ENCODE data around the gene ZNF366. TPM values are rescaled to one million over a fixed set of nuclear protein-coding genes. Genes with fewer than 3 reads are reported as not detected.

Gene ZNF366
- total RNA-seq, 1 donor from 2014 or later, result not detected

- H3K9me3 ChIP-seq (ENCODE audit: insufficient read depth, low read depth, low read length), result no peaks in the 10 kb centered on the region
- FAIRE-seq, result no peak
Measured at GRCh38 chr5:72522607-72523006, 15.4 kb upstream of the ZNF366 start.

GRCh38 chr5:72519111-72519510, 11.9 kb upstream of the ZNF366 start:
- H3K4me1 ChIP-seq (ENCODE audit: insufficient read depth, low read length), result no peaks in the 10 kb centered on the region
- Mint-ChIP-seq H3K9me3 (ENCODE audit: unreplicated experiment) (peaks cover 10% of the 10 kb centered on the region), H3K36me3 (ENCODE audit: low read depth, unreplicated experiment) (peaks cover 5% of the 10 kb centered on the region), H3K27me3 (ENCODE audit: low read depth, unreplicated experiment) (no peaks in the 10 kb centered on the region), H3K4me1 (ENCODE audit: low read depth, unreplicated experiment) (no peaks in the 10 kb centered on the region), H3K4me3 (ENCODE audit: unreplicated experiment) (no peak overlapping the region), H3K27ac (ENCODE audit: unreplicated experiment) (no peak overlapping the region)
- no peak for DNase-seq (ENCODE audit: low read depth)
- H4K20me1 ChIP-seq (ENCODE audit: insufficient read depth, low read length), result no peaks in the 10 kb centered on the region
- no peak overlapping the region for H3K4me2 ChIP-seq (ENCODE audit: low read length)
- no peak overlapping the region for H3K4me3 ChIP-seq (ENCODE audit: insufficient read depth, low read depth, low read length)
- no peaks in the 10 kb centered on the region for H3K79me2 ChIP-seq (ENCODE audit: insufficient read depth, low read length)
- no peak overlapping the region for H3K9ac ChIP-seq (ENCODE audit: low read length)
- TF ChIP-seq CTCF (IDR thresholded peaks at IDR 0.05; ENCODE audit: insufficient read depth, low read depth, low read length) (no peak), EZH2 (IDR thresholded peaks at IDR 0.05; ENCODE audit: insufficient read depth, low read length) (no peak)
- no peaks in the 10 kb centered on the region for H3K36me3 ChIP-seq (ENCODE audit: insufficient read depth, low read length)
- H3K27me3 ChIP-seq (ENCODE audit: insufficient read depth, low read length), result no peaks in the 10 kb centered on the region
- H3K27ac ChIP-seq (ENCODE audit: low read depth, low read length), result no peak overlapping the region
- H3K9me3 ChIP-seq (ENCODE audit: insufficient read depth, low read depth, low read length), result no peaks in the 10 kb centered on the region
- FAIRE-seq, result no peak
- H2AFZ ChIP-seq (ENCODE audit: low read depth, low read length), result no peak overlapping the region

More at GRCh38 chr5:72522607-72523006, 15.4 kb upstream of the ZNF366 start:
- Histone ChIP-seq H3K4me3 (ENCODE audit: insufficient read depth, low read depth, low read length) (no peak overlapping the region), H3K4me2 (ENCODE audit: low read length) (no peak overlapping the region), H3K9ac (ENCODE audit: low read length) (no peak overlapping the region), H2AFZ (ENCODE audit: low read depth, low read length) (no peak overlapping the region), H4K20me1 (ENCODE audit: insufficient read depth, low read length) (no peaks in the 10 kb centered on the region), H3K79me2 (ENCODE audit: insufficient read depth, low read length) (no peaks in the 10 kb centered on the region), H3K27me3 (ENCODE audit: insufficient read depth, low read length) (no peaks in the 10 kb centered on the region), H3K4me1 (ENCODE audit: insufficient read depth, low read length) (no peaks in the 10 kb centered on the region), H3K27ac (ENCODE audit: low read depth, low read length) (no peak overlapping the region), H3K36me3 (ENCODE audit: insufficient read depth, low read length) (no peaks in the 10 kb centered on the region)
- Mint-ChIP-seq H3K27ac (ENCODE audit: unreplicated experiment) (no peak overlapping the region), H3K4me1 (ENCODE audit: low read depth, unreplicated experiment) (no peaks in the 10 kb centered on the region), H3K27me3 (ENCODE audit: low read depth, unreplicated experiment) (no peaks in the 10 kb centered on the region), H3K4me3 (ENCODE audit: unreplicated experiment) (no peak overlapping the region), H3K36me3 (ENCODE audit: low read depth, unreplicated experiment) (peaks cover 5% of the 10 kb centered on the region), H3K9me3 (ENCODE audit: unreplicated experiment) (peaks cover 10% of the 10 kb centered on the region)
- no peak for TF ChIP-seq CTCF (IDR thresholded peaks at IDR 0.05; ENCODE audit: insufficient read depth, low read depth, low read length)
- TF ChIP-seq EZH2 (IDR thresholded peaks at IDR 0.05; ENCODE audit: insufficient read depth, low read length), result no peak
- DNase-seq (ENCODE audit: low read depth), result no peak

- FAIRE-seq (no peak), DNase-seq (ENCODE audit: low read depth) (no peak)
- no peak overlapping the region for H3K9ac ChIP-seq (ENCODE audit: low read length)
- H3K4me3 ChIP-seq (ENCODE audit: insufficient read depth, low read depth, low read length), result no peak overlapping the region
- no peaks in the 10 kb centered on the region for H3K4me1 Mint-ChIP-seq (ENCODE audit: low read depth, unreplicated experiment)
- H3K36me3 ChIP-seq (ENCODE audit: insufficient read depth, low read length), result no peaks in the 10 kb centered on the region
- peak overlapping the region; percentile 66 for H2AFZ ChIP-seq (ENCODE audit: low read depth, low read length)
- H3K4me2 ChIP-seq (ENCODE audit: low read length), result no peak overlapping the region
- H3K4me3 Mint-ChIP-seq (ENCODE audit: unreplicated experiment), result no peak overlapping the region
- no peak overlapping the region for H3K27ac ChIP-seq (ENCODE audit: low read depth, low read length)
- H3K4me1 ChIP-seq (ENCODE audit: insufficient read depth, low read length), result no peaks in the 10 kb centered on the region
- H3K9me3 ChIP-seq (ENCODE audit: insufficient read depth, low read depth, low read length), result no peaks in the 10 kb centered on the region
- H3K79me2 ChIP-seq (ENCODE audit: insufficient read depth, low read length), result no peaks in the 10 kb centered on the region
- H3K27ac Mint-ChIP-seq (ENCODE audit: unreplicated experiment), result no peak overlapping the region
- H4K20me1 ChIP-seq (ENCODE audit: insufficient read depth, low read length), result no peaks in the 10 kb centered on the region
- TF ChIP-seq EZH2 (IDR thresholded peaks at IDR 0.05; ENCODE audit: insufficient read depth, low read length) (no peak), CTCF (IDR thresholded peaks at IDR 0.05; ENCODE audit: insufficient read depth, low read depth, low read length) (no peak)
- H3K27me3 Mint-ChIP-seq (ENCODE audit: low read depth, unreplicated experiment), result no peaks in the 10 kb centered on the region
- peaks cover 10% of the 10 kb centered on the region for H3K9me3 Mint-ChIP-seq (ENCODE audit: unreplicated experiment)
- peaks cover 5% of the 10 kb centered on the region for H3K36me3 Mint-ChIP-seq (ENCODE audit: low read depth, unreplicated experiment)
- no peaks in the 10 kb centered on the region for H3K27me3 ChIP-seq (ENCODE audit: insufficient read depth, low read length)
Measured at GRCh38 chr5:72518001-72518683, 10.9 kb upstream of the ZNF366 start.

Measured in astrocyte (in vitro differentiated cells and primary cell).